Smooth muscle cell (in vitro differentiated cells): ENCODE data around the gene GCNT2. TPM values are rescaled to one million over a fixed set of nuclear protein-coding genes. Genes with fewer than 3 reads are reported as not detected.

Experiments
- DNase-seq: peaks from one replicate; lab custom pipeline; 2025; ENCODE audit not compliant: unreplicated experiment; lab: John Stamatoyannopoulos, UW
- H2AFZ ChIP-seq: fragments of 200-600 bp; sonication (generic); 2 replicates; pipeline ENCODE4 v1.6.0; 2016; ENCODE audit warnings: antibody characterized with exemption, low read depth, mild to moderate bottlenecking
- H3F3A ChIP-seq: fragments of 200-600 bp; sonication (generic); 2 replicates; pipeline ENCODE4 v1.6.0; 2017; ENCODE audit warnings: antibody characterized with exemption, low read depth
- H3K27ac ChIP-seq: fragments of 200-600 bp; sonication (generic); 2 replicates; pipeline ENCODE4 v1.5.1; 2016; ENCODE audit warnings: low read depth, mild to moderate bottlenecking
- H3K27me3 ChIP-seq: fragments of 200-600 bp; sonication (generic); 2 replicates; pipeline ENCODE4 v1.6.1; 2016; ENCODE audit warnings: low read depth, mild to moderate bottlenecking
- H3K36me3 ChIP-seq: fragments of 200-600 bp; sonication (generic); 2 replicates; pipeline ENCODE4 v1.5.1; 2016; ENCODE audit warnings: low read depth
- H3K4me1 ChIP-seq: fragments of 200-600 bp; sonication (generic); 2 replicates; pipeline ENCODE4 v1.5.1; 2016; ENCODE audit warnings: low read depth
- H3K4me2 ChIP-seq: fragments of 200-600 bp; sonication (generic); 2 replicates; pipeline ENCODE4 v1.6.0; 2016; ENCODE audit warnings: mild to moderate bottlenecking
- H3K4me3 ChIP-seq: fragments of 200-600 bp; sonication (generic); 2 replicates; pipeline ENCODE4 v1.5.1; 2016; ENCODE audit warnings: mild to moderate bottlenecking
- H3K79me2 ChIP-seq: fragments of 200-600 bp; sonication (generic); 2 replicates; pipeline ENCODE4 v1.6.0; 2016; ENCODE audit warnings: low read depth, mild to moderate bottlenecking
- H3K9ac ChIP-seq: fragments of 200-600 bp; sonication (generic); 2 replicates; pipeline ENCODE4 v1.6.0; 2016; ENCODE audit warnings: low read depth
- H3K9me3 ChIP-seq: fragments of 200-600 bp; sonication (generic); replicated peaks from 2 replicates; pipeline ENCODE4 v1.5.1; 2016; ENCODE audit warnings: low read depth
- H4K20me1 ChIP-seq: fragments of 200-600 bp; sonication (generic); 2 replicates; pipeline ENCODE4 v1.6.0; 2016; ENCODE audit warnings: low read depth
- CTCF ChIP-seq: fragments of 200-600 bp; sonication (generic); IDR thresholded peaks from 2 replicates; pipeline ENCODE4 v1.5.1; 2017; ENCODE audit warnings: borderline replicate concordance, mild to moderate bottlenecking, antibody characterized with exemption; ENCODE audit not compliant: insufficient read depth, poor library complexity, severe bottlenecking
- WGBS: methylation state at CpG from one replicate; pipeline ENCODE4 v1.1.7; 2016; ENCODE audit warnings: low lambda C conversion rate; 5-methylcytosine and 5-hydroxymethylcytosine counted together
- polyA plus RNA-seq: library from polyadenylated mRNA; unstranded; fragments of >200 nt; fragmentation: Nextera tagmentation; extraction: Ambion mirVana; gene quantifications from 2 replicates; pipeline ENCODE4 v1.2.1, GENCODE V29; 2016
- total RNA-seq: library from RNA; depleted of rRNA; stranded (reverse); fragments of >200 nt; gene quantifications from 2 replicates; pipeline ENCODE4 v1.2.3, GENCODE V29; 2014

Gene GCNT2
- total and polyA plus RNA-seq, 2 experiments from 2014 or later: 0.13 to 2.4 TPM

DNA sequence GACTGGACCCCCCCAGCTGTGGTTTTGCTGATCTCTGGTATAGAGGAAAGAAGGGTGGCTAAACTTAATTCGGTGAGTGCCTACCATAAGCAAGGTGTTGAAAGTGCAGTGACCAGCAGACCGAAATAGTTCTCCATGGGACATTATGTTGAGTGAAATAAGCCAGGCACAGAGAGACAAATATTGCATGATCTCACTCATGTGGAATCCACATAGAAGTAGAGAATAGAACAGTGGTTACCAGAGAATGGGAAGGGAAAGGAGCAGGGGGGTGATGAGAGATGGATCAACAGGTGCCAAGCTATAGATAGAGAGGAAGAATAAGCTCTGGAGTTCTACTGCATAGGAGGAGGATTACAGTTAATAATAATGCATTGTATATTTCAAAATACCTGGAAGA, 9.7 kb upstream of the GCNT2 start:
- Histone ChIP-seq H3F3A (no peaks in the 10 kb centered on the region), H3K4me3 (no peak overlapping the region), H2AFZ (no peak overlapping the region), H3K4me2 (no peak overlapping the region), H3K9ac (no peak overlapping the region), H3K9me3 (no peaks in the 10 kb centered on the region), H3K36me3 (no peaks in the 10 kb centered on the region), H3K79me2 (no peaks in the 10 kb centered on the region), H3K27ac (peak overlapping the region; percentile 28), H3K4me1 (peaks cover 2% of the 10 kb centered on the region), H3K27me3 (no peaks in the 10 kb centered on the region), H4K20me1 (no peaks in the 10 kb centered on the region)
- TF ChIP-seq CTCF: no peak
- 43% methylated on average over 2 of the region's 2 CpGs for WGBS
- DNase-seq: no peak

DNA sequence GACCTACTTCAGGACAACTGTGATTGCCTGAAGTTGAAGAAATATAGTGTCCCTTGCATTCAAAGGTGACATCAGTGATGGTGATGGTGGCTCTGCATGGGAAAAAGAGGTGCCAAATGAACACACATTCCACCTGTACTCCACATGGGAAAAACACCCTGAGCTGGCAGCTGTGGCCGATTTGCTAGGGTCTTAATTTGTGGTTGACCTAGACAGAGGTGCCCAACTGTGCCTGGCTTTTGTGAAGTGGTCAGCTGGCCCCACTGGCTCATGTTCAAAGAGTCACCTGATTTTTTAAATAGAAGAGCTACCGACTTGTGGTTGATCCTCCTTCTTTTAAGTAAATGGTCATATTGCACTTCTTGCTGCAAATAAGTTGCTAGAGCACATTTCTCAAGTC, 7.6 kb upstream of the GCNT2 start:
- Histone ChIP-seq H3K9me3 (no peaks in the 10 kb centered on the region), H3K9ac (no peak overlapping the region), H3K79me2 (no peaks in the 10 kb centered on the region), H3K27me3 (no peaks in the 10 kb centered on the region), H2AFZ (no peak overlapping the region), H3F3A (no peaks in the 10 kb centered on the region), H3K36me3 (no peaks in the 10 kb centered on the region), H3K4me2 (no peak overlapping the region), H4K20me1 (no peaks in the 10 kb centered on the region), H3K4me1 (peaks cover 6% of the 10 kb centered on the region), H3K27ac (no peak overlapping the region), H3K4me3 (no peak overlapping the region)
- DNase-seq: no peak
- no peak for TF ChIP-seq CTCF
- 66% methylated on average over 2 of the region's 2 CpGs for WGBS

DNA sequence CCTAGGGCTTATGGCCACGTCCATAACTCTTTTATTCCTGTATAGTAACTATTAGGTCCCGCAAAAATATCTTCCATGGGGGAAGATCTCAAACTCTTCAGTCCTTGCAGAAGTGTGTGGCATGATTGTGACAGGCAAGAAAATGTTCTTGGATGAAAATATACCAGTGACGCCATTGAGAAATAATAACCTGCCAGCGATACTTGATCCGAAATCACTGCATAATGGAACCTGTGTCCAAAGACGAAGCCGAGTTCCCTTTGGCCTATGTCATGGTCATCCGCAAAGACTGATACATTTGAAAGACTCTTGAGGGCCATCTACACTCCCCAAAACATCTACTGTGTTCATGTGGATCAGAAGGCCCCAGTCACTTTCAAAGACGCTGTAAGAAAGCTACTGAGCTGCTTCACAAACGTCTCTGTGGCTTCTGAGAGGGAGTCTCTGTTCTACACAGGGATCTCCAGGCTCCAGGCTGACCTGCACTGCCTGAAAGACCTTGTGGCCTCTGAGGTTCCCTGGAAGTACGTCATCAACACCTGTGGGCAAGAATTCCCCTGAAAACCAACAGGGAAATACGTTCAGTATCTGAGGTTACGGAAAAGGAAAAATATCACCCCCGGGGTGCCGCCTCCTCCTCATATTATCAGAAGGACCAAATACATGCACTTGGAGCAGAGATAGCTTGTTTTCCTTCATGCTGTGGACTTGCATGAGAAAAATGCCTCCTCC, 6.9 kb upstream of the GCNT2 start:
- 81% methylated on average over 15 of the region's 15 CpGs for whole genome bisulfite sequencing
- Histone ChIP-seq H3K79me2 (no peaks in the 10 kb centered on the region), H3F3A (no peaks in the 10 kb centered on the region), H3K27ac (no peak overlapping the region), H3K9ac (no peak overlapping the region), H4K20me1 (no peaks in the 10 kb centered on the region), H3K4me2 (no peak overlapping the region), H2AFZ (no peak overlapping the region), H3K36me3 (no peaks in the 10 kb centered on the region), H3K4me1 (peaks cover 12% of the 10 kb centered on the region), H3K9me3 (no peaks in the 10 kb centered on the region), H3K27me3 (no peaks in the 10 kb centered on the region), H3K4me3 (no peak overlapping the region)
- DNase-seq: no peak
- no peak for TF ChIP-seq CTCF

DNA sequence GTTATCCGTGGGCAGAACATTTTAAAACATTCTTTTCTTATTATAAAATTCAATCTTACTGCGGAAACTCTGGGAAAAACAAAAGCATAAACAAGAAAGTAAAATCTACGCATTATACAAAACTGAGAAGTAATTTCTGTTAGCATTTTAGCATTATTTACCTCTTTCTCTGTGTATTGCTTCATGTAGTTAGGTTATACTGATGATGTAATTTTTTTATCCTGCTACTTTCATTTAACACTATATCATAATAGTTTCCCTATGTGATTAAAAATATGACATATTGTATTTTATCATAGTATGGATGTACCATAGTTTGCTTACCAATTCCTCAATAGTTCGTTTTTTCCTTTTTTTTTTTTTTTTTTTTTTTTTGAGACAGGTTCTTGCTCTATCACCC, 4.2 kb upstream of the GCNT2 start:
- no peak overlapping the region for H3K27ac ChIP-seq
- TF ChIP-seq CTCF: no peak
- no peak for DNase-seq
- no peaks in the 10 kb centered on the region for H3F3A ChIP-seq
- no peaks in the 10 kb centered on the region for H3K9me3 ChIP-seq
- no peaks in the 10 kb centered on the region for H3K27me3 ChIP-seq
- H3K9ac ChIP-seq: no peak overlapping the region
- no peak overlapping the region for H3K4me3 ChIP-seq
- 95% methylated on average over 4 of the region's 4 CpGs for WGBS
- no peaks in the 10 kb centered on the region for H4K20me1 ChIP-seq
- no peaks in the 10 kb centered on the region for H3K79me2 ChIP-seq
- H2AFZ ChIP-seq: no peak overlapping the region
- H3K4me2 ChIP-seq: no peak overlapping the region
- no peaks in the 10 kb centered on the region for H3K36me3 ChIP-seq
- peaks cover 21% of the 10 kb centered on the region for H3K4me1 ChIP-seq
